T47D (cell line): Measurements from ENCODE around the gene MAPK12.

ENCODE experiments used
- DNase-seq, 2 experiments: peaks; one replicate each; pipeline versions ENCODE4 v3.0.0 to v3.0.0-alpha.2; 2011 to 2012; ENCODE audit warnings: low read depth in 1 of 2, low spot score in 1 of 2
- JUND ChIP-seq: IDR thresholded peaks from 2 replicates; pipeline ENCODE4 v1.6.1; 2012; ENCODE audit warnings: low read depth
- in situ Hi-C: cut with HindIII; loops from 2 replicates; pipeline ENCODE4 v1.10.0; 2016; ENCODE audit warnings: low sequenced_read_pairs, low pct_unique_long_range_greater_than_20kb

MAPK12 gene

GRCh38 chr22:50283821-50284220 is 22.3 kb upstream of the MAPK12 start:
- no peak for DNase-seq
- in situ Hi-C loops, result no loop called here
- TF ChIP-seq JUND, result no peak

- peak; percentile 95 for TF ChIP-seq JUND
- in situ Hi-C loops, result no loop called here
- peak; percentile 88 to 96 for DNase-seq
These were observed 21.1 kb upstream of the MAPK12 start for GRCh38 chr22:50282361-50283155.

- no peak for TF ChIP-seq JUND
These were observed 20.5 kb upstream of the MAPK12 start for GRCh38 chr22:50281957-50282356.

GRCh38 chr22:50281384-50281760 is 19.9 kb upstream of the MAPK12 start:
- DNase-seq, result no peak
- in situ Hi-C loops, result no loop called here
- TF ChIP-seq JUND, result no peak

More at GRCh38 chr22:50281957-50282356, 20.5 kb upstream of the MAPK12 start:
- in situ Hi-C loops, result no loop called here
- DNase-seq, result no peak

- in situ Hi-C loops, result no loop called here
- no peak for DNase-seq
- TF ChIP-seq JUND, result no peak
These were observed 19.4 kb upstream of the MAPK12 start for GRCh38 chr22:50280708-50281383.

- in situ Hi-C loops, result no loop called here
- TF ChIP-seq JUND, result no peak
- DNase-seq, result no peak
These were observed 18.7 kb upstream of the MAPK12 start for GRCh38 chr22:50280022-50280707.

- no peak for TF ChIP-seq JUND
- in situ Hi-C loops, result no loop called here
- DNase-seq, result no peak
These were observed 17.6 kb upstream of the MAPK12 start for GRCh38 chr22:50278956-50279619.

GRCh38 chr22:50278461-50278860 is 17.0 kb upstream of the MAPK12 start:
- no peak for TF ChIP-seq JUND
- no peak for DNase-seq
- in situ Hi-C loops, result no loop called here

GRCh38 chr22:50277761-50278160 is 16.3 kb upstream of the MAPK12 start:
- TF ChIP-seq JUND, result no peak
- DNase-seq, result no peak
- in situ Hi-C loops, result no loop called here

- DNase-seq, result peak in 1 of 2 experiments; percentile 78
- in situ Hi-C loops, result no loop called here
- TF ChIP-seq JUND, result no peak
These were observed 14.7 kb upstream of the MAPK12 start for GRCh38 chr22:50276143-50276542.

- no peak for TF ChIP-seq JUND
- in situ Hi-C loops, result no loop called here
- no peak for DNase-seq
These were observed 13.9 kb upstream of the MAPK12 start for GRCh38 chr22:50275181-50276055.

- in situ Hi-C loops, result no loop called here
- DNase-seq, result no peak
These were observed 13.3 kb upstream of the MAPK12 start for GRCh38 chr22:50274771-50275170.

More at GRCh38 chr22:50274771-50275170, 13.3 kb upstream of the MAPK12 start:
- no peak for TF ChIP-seq JUND
